Measurements from ENCODE around the gene ASB18. TPM values are rescaled to one million over a fixed set of nuclear protein-coding genes. Genes with fewer than 3 reads are reported as not detected.

The ASB18 gene
- polyA plus RNA-seq, 1 donor (not counting 4 experiments of a cell fraction or from before 2014, with no cell fraction given) = not detected

- Histone ChIP-seq H3K79me2 (ENCODE audit: control insufficient read depth, insufficient read depth, low read length) (no peaks in the 10 kb centered on the region), H3K9me3 (ENCODE audit: control insufficient read depth, low read depth, low read length) (no peaks in the 10 kb centered on the region), H4K20me1 (ENCODE audit: control insufficient read depth, extremely low read depth, insufficient read depth, low read length) (no peaks in the 10 kb centered on the region), H3K4me2 (ENCODE audit: control insufficient read depth, extremely low read depth, insufficient read depth, low read depth, low read length) (no peak overlapping the region), H3K36me3 (ENCODE audit: control insufficient read depth in 2 of 2, extremely low read depth in 1 of 2, insufficient read depth in 2 of 2, low read length in 2 of 2) (no peaks in the 10 kb centered on the region), H3K27me3 (ENCODE audit: control insufficient read depth, extremely low read depth, insufficient read depth, low read length) (peaks cover 25% of the 10 kb centered on the region), H3K4me3 (ENCODE audit: control insufficient read depth in 2 of 3, extremely low read depth in 1 of 3, insufficient read depth in 2 of 3, low read depth in 1 of 3, low read length in 3 of 3) (no peak overlapping the region), H2AFZ (ENCODE audit: control insufficient read depth, low read length) (no peak overlapping the region), H3K9me1 (ENCODE audit: control insufficient read depth, extremely low read depth, insufficient read depth, low read length) (no peaks in the 10 kb centered on the region), H3K4me1 (ENCODE audit: control insufficient read depth, extremely low read depth, insufficient read depth, low read length) (peaks cover 15% of the 10 kb centered on the region), H3K9ac (ENCODE audit: control insufficient read depth, extremely low read depth, insufficient read depth, low read length) (no peak overlapping the region), H3K27ac (ENCODE audit: control insufficient read depth, insufficient read depth, low read length) (no peak overlapping the region)
- no peak for TF ChIP-seq EZH2 (IDR thresholded peaks at IDR 0.05; ENCODE audit: low read length)
- no peak for TF ChIP-seq CTCF (optimal IDR thresholded peaks at IDR 0.05 in 1 of 3, IDR thresholded peaks at IDR 0.05 in 1 of 3, conservative IDR thresholded peaks at IDR 0.05 in 1 of 3; ENCODE audit: extremely low read depth in 1 of 3, insufficient read depth in 2 of 3, low read length in 3 of 3)
- dilution Hi-C loops (cut with MboI; ENCODE audit: extremely low pct_ligation_motif_present, low sequenced_read_pairs) = no loop called here
- no peak for DNase-seq (ENCODE audit: low read depth, low spot score)
- FAIRE-seq = no peak
Measured at GRCh38 chr2:236158969-236159777, 105.0 kb downstream of the ASB18 start.

GRCh38 chr2:236157815-236158498 lies 106.2 kb downstream of the ASB18 start:
- TF ChIP-seq CTCF (optimal IDR thresholded peaks at IDR 0.05 in 1 of 3, IDR thresholded peaks at IDR 0.05 in 1 of 3, conservative IDR thresholded peaks at IDR 0.05 in 1 of 3; ENCODE audit: extremely low read depth in 1 of 3, insufficient read depth in 2 of 3, low read length in 3 of 3) (no peak), EZH2 (IDR thresholded peaks at IDR 0.05; ENCODE audit: low read length) (no peak)
- DNase-seq (ENCODE audit: low read depth, low spot score) = no peak

More at GRCh38 chr2:236157815-236158498, 106.2 kb downstream of the ASB18 start:
- Histone ChIP-seq H3K4me2 (ENCODE audit: control insufficient read depth, extremely low read depth, insufficient read depth, low read depth, low read length) (no peak overlapping the region), H3K4me3 (ENCODE audit: control insufficient read depth in 2 of 3, extremely low read depth in 1 of 3, insufficient read depth in 2 of 3, low read depth in 1 of 3, low read length in 3 of 3) (no peak overlapping the region), H3K9me3 (ENCODE audit: control insufficient read depth, low read depth, low read length) (no peaks in the 10 kb centered on the region), H3K9ac (ENCODE audit: control insufficient read depth, extremely low read depth, insufficient read depth, low read length) (no peak overlapping the region), H3K4me1 (ENCODE audit: control insufficient read depth, extremely low read depth, insufficient read depth, low read length) (peaks cover 14% of the 10 kb centered on the region), H3K36me3 (ENCODE audit: control insufficient read depth in 2 of 2, extremely low read depth in 1 of 2, insufficient read depth in 2 of 2, low read length in 2 of 2) (no peaks in the 10 kb centered on the region), H2AFZ (ENCODE audit: control insufficient read depth, low read length) (no peak overlapping the region), H3K27ac (ENCODE audit: control insufficient read depth, insufficient read depth, low read length) (no peak overlapping the region), H3K79me2 (ENCODE audit: control insufficient read depth, insufficient read depth, low read length) (no peaks in the 10 kb centered on the region), H3K27me3 (ENCODE audit: control insufficient read depth, extremely low read depth, insufficient read depth, low read length) (peaks cover 19% of the 10 kb centered on the region), H3K9me1 (ENCODE audit: control insufficient read depth, extremely low read depth, insufficient read depth, low read length) (no peaks in the 10 kb centered on the region), H4K20me1 (ENCODE audit: control insufficient read depth, extremely low read depth, insufficient read depth, low read length) (no peaks in the 10 kb centered on the region)
- no peak for FAIRE-seq
- dilution Hi-C loops (cut with MboI; ENCODE audit: extremely low pct_ligation_motif_present, low sequenced_read_pairs) = no loop called here

All from keratinocyte (primary cell).